Activated naive CD8-positive, alpha-beta T cell treated with anti-CD3 and anti-CD28 coated beads, Interleukin-2, amount 10 ng/mL, durations not matched to agents 7 days and 5 days (primary cell): ENCODE data around the gene PARP12. TPM values are rescaled to one million over a fixed set of nuclear protein-coding genes. Genes with fewer than 3 reads are reported as not detected.

Experiments used
- ATAC-seq: fragments of 150-1000 bp; cut with Tn5 transposase; one replicate; pipeline ENCODE4 v1.10.0; 2021; ENCODE audit warnings: low read depth, moderate library complexity
- POLR2A ChIA-PET: fragments of 350-600 bp; sonication (Branson Sonifier 250); formaldehyde crosslinking; loops from one replicate; lab custom pipeline; 2021; ENCODE audit warnings: antibody characterized with exemption; lab: Charles Lee
- DNase-seq: peaks from one replicate; pipeline ENCODE4 v3.0.0; 2021
- H3K27ac Mint-ChIP-seq: one replicate; pipeline ENCODE4 v1.8.0; 2022; ENCODE audit warnings: mild to moderate bottlenecking, mixed read lengths
- H3K27me3 Mint-ChIP-seq: one replicate; pipeline ENCODE4 v1.8.0; 2022; ENCODE audit warnings: mild to moderate bottlenecking, moderate library complexity, mixed read lengths
- H3K36me3 Mint-ChIP-seq: one replicate; pipeline ENCODE4 v1.8.0; 2021; ENCODE audit warnings: mild to moderate bottlenecking, mixed read lengths
- H3K4me1 Mint-ChIP-seq: one replicate; pipeline ENCODE4 v1.8.0; 2021; ENCODE audit warnings: mixed read lengths
- H3K4me3 Mint-ChIP-seq: one replicate; pipeline ENCODE4 v1.8.0; 2022; ENCODE audit warnings: mild to moderate bottlenecking, moderate library complexity, mixed read lengths
- H3K9me3 Mint-ChIP-seq: one replicate; pipeline ENCODE4 v1.8.0; 2021; ENCODE audit warnings: mixed read lengths
- total RNA-seq, 2 experiments: library from RNA; stranded (reverse); gene quantifications; one replicate each; pipeline ENCODE4 v1.2.3, GENCODE V29; 2021

Gene PARP12
- total RNA-seq, 2 experiments from 2014 or later, result 125 to 126 TPM

GRCh38 chr7:139995017-139995915 lies 67.5 kb downstream of the PARP12 start:
- no peak for DNase-seq
- Mint-ChIP-seq H3K4me3 (no peak overlapping the region), H3K27me3 (no peaks in the 10 kb centered on the region), H3K4me1 (no peaks in the 10 kb centered on the region), H3K36me3 (no peaks in the 10 kb centered on the region), H3K9me3 (no peaks in the 10 kb centered on the region), H3K27ac (no peak overlapping the region)
- ATAC-seq, result no peak
- POLR2A ChIA-PET, result no interaction called here

GRCh38 chr7:139994356-139994755 lies 68.4 kb downstream of the PARP12 start:
- no peak overlapping the region for H3K4me3 Mint-ChIP-seq
- H3K9me3 Mint-ChIP-seq, result no peaks in the 10 kb centered on the region
- DNase-seq, result no peak
- no peaks in the 10 kb centered on the region for H3K36me3 Mint-ChIP-seq
- POLR2A ChIA-PET, result no interaction called here
- no peaks in the 10 kb centered on the region for H3K27me3 Mint-ChIP-seq
- ATAC-seq, result no peak
- no peaks in the 10 kb centered on the region for H3K4me1 Mint-ChIP-seq
- H3K27ac Mint-ChIP-seq, result no peak overlapping the region

GRCh38 chr7:139993592-139993991 lies 69.2 kb downstream of the PARP12 start:
- no peaks in the 10 kb centered on the region for H3K27me3 Mint-ChIP-seq
- H3K27ac Mint-ChIP-seq, result no peak overlapping the region
- DNase-seq, result no peak
- no peaks in the 10 kb centered on the region for H3K9me3 Mint-ChIP-seq
- no peaks in the 10 kb centered on the region for H3K4me1 Mint-ChIP-seq
- H3K36me3 Mint-ChIP-seq, result no peaks in the 10 kb centered on the region
- H3K4me3 Mint-ChIP-seq, result no peak overlapping the region
- no peak for ATAC-seq
- POLR2A ChIA-PET, result no interaction called here

GRCh38 chr7:139993169-139993568 lies 69.6 kb downstream of the PARP12 start:
- H3K27ac Mint-ChIP-seq, result no peak overlapping the region
- H3K4me3 Mint-ChIP-seq, result no peak overlapping the region
- no peaks in the 10 kb centered on the region for H3K9me3 Mint-ChIP-seq
- H3K36me3 Mint-ChIP-seq, result no peaks in the 10 kb centered on the region
- no peak for ATAC-seq
- no peaks in the 10 kb centered on the region for H3K4me1 Mint-ChIP-seq
- no peaks in the 10 kb centered on the region for H3K27me3 Mint-ChIP-seq
- no peak for DNase-seq
- POLR2A ChIA-PET, result interaction anchor here (0.7 kb wide), 1 partner anchor 124 kb away, joined by 3 read pairs; no protein-coding TSS in a partner anchor

DNA sequence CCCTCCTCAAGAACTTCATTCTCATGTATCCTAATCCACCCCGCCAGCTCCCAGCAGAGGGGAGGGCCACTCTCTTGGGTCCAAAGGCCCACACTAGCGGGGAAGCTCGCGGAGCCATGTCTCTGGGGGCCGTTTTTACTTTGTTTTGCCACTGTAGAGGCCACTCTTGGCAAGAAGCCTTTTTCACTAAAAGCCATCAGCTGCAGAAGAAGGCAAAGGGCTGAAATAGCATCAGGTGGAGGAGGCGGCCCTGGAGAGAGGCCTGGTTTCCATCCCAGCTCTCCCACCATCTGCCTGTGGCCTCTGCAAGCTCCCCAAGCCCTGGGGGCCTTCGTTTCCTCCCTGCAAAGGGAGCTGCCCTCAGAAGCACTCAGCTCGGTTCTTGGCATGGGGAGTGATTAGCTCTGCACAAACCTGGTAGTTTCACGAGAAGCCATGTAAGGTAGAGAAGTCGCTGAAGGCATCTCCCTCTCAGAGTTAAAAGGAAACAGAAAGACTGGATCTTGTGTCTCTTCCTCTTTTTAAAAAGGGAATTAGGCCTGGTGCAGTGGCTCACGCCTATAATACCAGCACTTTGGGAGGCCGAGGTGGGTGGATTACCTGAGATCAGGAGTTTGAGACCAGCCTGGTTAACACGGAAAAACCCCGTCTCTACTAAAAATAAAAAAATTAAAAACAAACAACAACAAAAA lies 70.3 kb downstream of the PARP12 start:
- Mint-ChIP-seq H3K4me1 (no peaks in the 10 kb centered on the region), H3K36me3 (no peaks in the 10 kb centered on the region), H3K27ac (no peak overlapping the region), H3K27me3 (no peaks in the 10 kb centered on the region), H3K9me3 (no peaks in the 10 kb centered on the region), H3K4me3 (no peak overlapping the region)
- POLR2A ChIA-PET, result interaction anchor here (0.7 kb wide), 1 partner anchor 123 kb away, joined by 3 read pairs; no protein-coding TSS in a partner anchor
- no peak for ATAC-seq
- no peak for DNase-seq

- no peaks in the 10 kb centered on the region for H3K27me3 Mint-ChIP-seq
- H3K4me3 Mint-ChIP-seq, result no peak overlapping the region
- H3K36me3 Mint-ChIP-seq, result no peaks in the 10 kb centered on the region
- no peak overlapping the region for H3K27ac Mint-ChIP-seq
- no peaks in the 10 kb centered on the region for H3K4me1 Mint-ChIP-seq
- no peak for DNase-seq
- POLR2A ChIA-PET, result no interaction called here
- H3K9me3 Mint-ChIP-seq, result no peaks in the 10 kb centered on the region
- no peak for ATAC-seq
Measured at GRCh38 chr7:139991911-139992310, 70.8 kb downstream of the PARP12 start.

DNA sequence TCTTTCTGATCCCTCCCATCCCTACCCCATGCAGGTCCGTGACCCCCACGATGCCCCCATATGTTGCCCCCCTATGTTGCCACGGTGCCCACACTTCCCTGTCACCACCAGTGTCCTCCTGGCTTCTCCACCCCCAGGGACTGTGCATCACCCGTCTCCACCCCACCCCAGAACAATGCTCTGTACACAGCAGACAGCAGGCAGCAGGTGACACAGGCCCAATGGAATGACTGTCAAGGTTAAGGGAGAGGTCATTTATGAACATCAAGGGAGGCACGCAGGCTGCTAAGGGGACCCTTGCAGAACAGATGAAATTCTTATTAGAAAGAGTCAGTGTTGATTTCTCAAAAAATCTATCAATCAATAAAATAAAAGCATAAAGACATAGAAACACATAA lies 71.5 kb downstream of the PARP12 start:
- POLR2A ChIA-PET, result no interaction called here

DNA sequence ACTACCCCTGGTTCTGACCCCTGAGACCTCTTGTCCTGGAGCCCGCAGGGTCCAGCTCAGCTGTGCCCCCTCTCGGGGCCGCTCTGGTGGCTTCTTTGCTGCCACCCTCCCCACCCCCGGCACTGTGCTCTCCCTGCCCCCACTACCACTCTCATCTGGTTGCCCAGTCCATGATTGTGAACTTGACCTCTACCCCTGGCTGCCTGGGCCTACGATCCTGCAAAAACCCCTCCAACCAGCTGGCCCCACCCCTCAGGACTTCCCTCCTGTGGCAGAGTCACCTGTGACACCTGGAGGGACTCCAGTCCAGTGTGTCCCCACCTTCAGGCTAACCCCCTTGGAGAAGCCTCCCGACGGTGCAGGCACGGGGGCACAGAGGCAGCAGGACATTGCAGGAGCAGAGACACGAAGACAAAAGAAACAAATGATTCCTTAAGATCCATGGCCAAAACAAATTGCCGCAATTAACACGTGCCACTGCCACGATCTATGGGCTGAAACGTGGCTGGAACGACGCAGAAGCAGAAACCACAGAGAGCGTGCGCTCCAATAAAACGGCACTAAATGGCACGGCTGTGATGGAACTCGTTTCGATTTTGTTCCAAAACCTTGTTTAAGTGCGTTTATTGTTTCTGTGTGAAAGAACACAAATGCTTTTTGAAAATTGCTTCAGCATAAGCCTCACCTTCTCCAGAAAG lies 72.0 kb downstream of the PARP12 start:
- H3K4me1 Mint-ChIP-seq, result no peaks in the 10 kb centered on the region
- H3K27me3 Mint-ChIP-seq, result no peaks in the 10 kb centered on the region
- DNase-seq (no peak), ATAC-seq (no peak)
- H3K36me3 Mint-ChIP-seq, result no peaks in the 10 kb centered on the region
- no peaks in the 10 kb centered on the region for H3K9me3 Mint-ChIP-seq
- no peak overlapping the region for H3K27ac Mint-ChIP-seq
- POLR2A ChIA-PET, result no interaction called here
- no peak overlapping the region for H3K4me3 Mint-ChIP-seq

More for the DNA sequence above, 71.5 kb downstream of the PARP12 start:
- Mint-ChIP-seq H3K4me1 (no peaks in the 10 kb centered on the region), H3K27ac (no peak overlapping the region), H3K36me3 (no peaks in the 10 kb centered on the region), H3K27me3 (no peaks in the 10 kb centered on the region), H3K4me3 (no peak overlapping the region), H3K9me3 (no peaks in the 10 kb centered on the region)
- DNase-seq, result no peak
- ATAC-seq, result no peak

- Mint-ChIP-seq H3K36me3 (no peaks in the 10 kb centered on the region), H3K4me3 (no peak overlapping the region), H3K27ac (no peak overlapping the region), H3K27me3 (peaks cover 1% of the 10 kb centered on the region), H3K4me1 (no peaks in the 10 kb centered on the region), H3K9me3 (no peaks in the 10 kb centered on the region)
- no peak for DNase-seq
- ATAC-seq, result no peak
- POLR2A ChIA-PET, result no interaction called here
Measured at GRCh38 chr7:139990142-139990535, 72.6 kb downstream of the PARP12 start.

GRCh38 chr7:139989366-139990141 lies 73.2 kb downstream of the PARP12 start:
- H3K4me3 Mint-ChIP-seq, result no peak overlapping the region
- peaks cover 5% of the 10 kb centered on the region for H3K27me3 Mint-ChIP-seq
- no peaks in the 10 kb centered on the region for H3K36me3 Mint-ChIP-seq
- POLR2A ChIA-PET, result no interaction called here
- ATAC-seq (no peak), DNase-seq (no peak)
- H3K27ac Mint-ChIP-seq, result no peak overlapping the region
- no peaks in the 10 kb centered on the region for H3K9me3 Mint-ChIP-seq
- no peaks in the 10 kb centered on the region for H3K4me1 Mint-ChIP-seq

- no peak overlapping the region for H3K4me3 Mint-ChIP-seq
- no peaks in the 10 kb centered on the region for H3K36me3 Mint-ChIP-seq
- no peak overlapping the region for H3K27ac Mint-ChIP-seq
- peaks cover 8% of the 10 kb centered on the region for H3K27me3 Mint-ChIP-seq
- H3K9me3 Mint-ChIP-seq, result no peaks in the 10 kb centered on the region
- no peak for ATAC-seq
- DNase-seq, result no peak
- POLR2A ChIA-PET, result no interaction called here
- H3K4me1 Mint-ChIP-seq, result no peaks in the 10 kb centered on the region
Measured at GRCh38 chr7:139987691-139988516, 74.8 kb downstream of the PARP12 start.

GRCh38 chr7:139985811-139986210 lies 76.9 kb downstream of the PARP12 start:
- Mint-ChIP-seq H3K9me3 (no peaks in the 10 kb centered on the region), H3K27ac (no peak overlapping the region), H3K4me1 (no peaks in the 10 kb centered on the region), H3K36me3 (no peaks in the 10 kb centered on the region), H3K27me3 (peaks cover 8% of the 10 kb centered on the region), H3K4me3 (no peak overlapping the region)
- no peak for ATAC-seq
- POLR2A ChIA-PET, result no interaction called here
- no peak for DNase-seq
